GM23248 (cell line): ENCODE results near the gene DPAGT1.
"Not testable (repeated sequence)": the region's sequence is repeated elsewhere in the genome, so short reads cannot be mapped to it uniquely, and the experiment has no call there.

Experiments used
- EZH2 ChIP-seq: fragments of 200-600 bp; sonication (generic); IDR thresholded peaks from 2 replicates; pipeline ENCODE4 v1.6.1; 2018; ENCODE audit warnings: antibody characterized with exemption, mild to moderate bottlenecking; ENCODE audit not compliant: insufficient read depth, poor library complexity, severe bottlenecking
- EZH2phosphoT487 ChIP-seq: fragments of 200-600 bp; sonication (generic); IDR thresholded peaks from 2 replicates; pipeline ENCODE4 v1.6.1; 2018; ENCODE audit warnings: antibody characterized with exemption, moderate library complexity, mild to moderate bottlenecking, low read depth; ENCODE audit not compliant: insufficient read depth

DNA sequence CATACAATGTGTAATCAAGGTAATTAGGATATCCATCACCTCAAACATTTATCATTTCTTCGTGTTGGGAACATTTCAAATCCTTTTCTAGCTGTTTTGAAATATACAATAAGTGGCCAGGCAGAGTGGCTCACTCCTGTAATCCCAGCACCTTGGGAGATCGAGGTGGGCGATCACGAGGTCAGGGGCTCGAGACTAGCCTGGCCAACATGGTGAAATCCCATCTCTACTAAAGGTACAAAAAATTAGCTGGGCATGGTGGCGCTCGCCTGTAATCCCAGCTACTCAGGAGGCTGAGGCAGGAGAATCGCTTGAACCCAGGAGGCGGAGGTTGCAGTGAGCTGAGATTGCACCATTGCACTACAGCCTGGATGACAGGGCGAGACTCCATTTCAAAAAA lies 37.6 kb upstream of the DPAGT1 start:
- not testable (repeated sequence) for TF ChIP-seq EZH2phosphoT487, EZH2
